HG03469 (cell line): ENCODE data around the gene LNP1.
"Not testable (repeated sequence)": the region's sequence is repeated elsewhere in the genome, so short reads cannot be mapped to it uniquely, and the experiment has no call there.

Experiments used
- ATAC-seq: cut with Tn5 transposase; IDR thresholded peaks from one replicate; pipeline ENCODE4 v1.9.1; 2021; ENCODE audit warnings: mild to moderate bottlenecking, moderate library complexity, moderate number of reproducible peaks; ENCODE audit not compliant: unreplicated experiment

Gene LNP1

GRCh38 chr3:100427699-100428098, 26.4 kb downstream of the LNP1 start:
- ATAC-seq = no peak

- no peak for ATAC-seq
These were observed 27.9 kb downstream of the LNP1 start for GRCh38 chr3:100429187-100429716.

DNA sequence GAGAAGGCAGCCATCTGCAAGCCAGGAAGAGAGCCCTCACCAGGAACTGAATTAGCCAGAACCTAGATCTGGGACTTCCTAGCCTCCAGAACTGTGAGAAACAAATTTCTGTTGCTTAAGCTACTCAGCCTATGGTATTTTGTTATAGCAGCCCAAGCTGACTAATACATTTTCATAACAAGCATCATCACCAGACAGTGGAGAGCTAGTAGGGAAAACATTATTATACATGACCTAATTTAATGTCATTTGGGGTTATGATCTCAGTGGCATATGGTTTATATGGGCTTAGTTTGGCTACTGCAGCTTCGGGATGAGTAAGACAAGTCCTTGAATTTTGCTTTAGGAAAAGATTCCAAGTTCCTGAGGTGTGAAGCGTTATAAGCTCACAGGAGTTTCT, 35.6 kb downstream of the LNP1 start:
- no peak for ATAC-seq

GRCh38 chr3:100437721-100438622, 36.6 kb downstream of the LNP1 start:
- ATAC-seq = no peak

GRCh38 chr3:100438623-100438974, 37.3 kb downstream of the LNP1 start:
- no peak for ATAC-seq

DNA sequence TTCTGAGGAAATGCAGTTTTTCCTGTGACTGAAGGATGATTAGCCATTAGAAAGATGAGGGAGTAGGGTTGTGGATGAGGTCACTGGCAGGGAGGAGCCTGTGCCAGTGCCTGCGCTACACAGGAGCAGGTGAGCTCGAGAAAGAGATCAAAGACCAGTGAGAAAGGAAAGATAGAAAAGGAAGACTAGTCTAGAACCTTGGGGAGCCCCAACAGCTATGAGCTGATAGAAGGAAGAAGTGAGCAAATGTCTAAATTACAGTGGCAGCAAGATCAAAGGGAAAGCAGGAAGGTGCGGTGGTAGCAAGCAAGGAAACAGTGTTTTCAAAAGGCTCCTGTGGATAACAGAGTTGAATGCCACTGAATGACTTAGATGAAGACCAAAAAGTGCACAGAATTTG, 39.6 kb downstream of the LNP1 start:
- ATAC-seq = no peak

GRCh38 chr3:100443690-100444089, 42.4 kb downstream of the LNP1 start:
- ATAC-seq = no peak

DNA sequence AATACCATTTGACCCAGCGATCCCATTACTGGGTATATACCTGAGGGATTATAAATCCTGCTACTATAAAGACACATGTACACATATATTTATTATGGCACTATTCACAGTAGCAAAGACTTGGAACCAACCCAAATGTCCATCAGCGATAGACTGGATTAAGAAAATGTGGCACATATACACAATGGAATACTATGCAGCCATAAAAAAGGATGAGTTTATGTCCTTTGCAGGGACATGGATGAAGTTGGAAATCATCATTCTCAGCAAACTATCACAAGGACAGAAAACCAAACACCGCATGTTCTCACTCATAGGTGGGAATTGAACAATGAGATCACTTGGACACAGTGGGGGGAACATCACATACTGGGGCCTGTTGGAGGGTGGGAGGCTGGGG, 45.7 kb downstream of the LNP1 start:
- ATAC-seq = not testable (repeated sequence)

GRCh38 chr3:100448079-100448478, 46.7 kb downstream of the LNP1 start:
- ATAC-seq = no peak

DNA sequence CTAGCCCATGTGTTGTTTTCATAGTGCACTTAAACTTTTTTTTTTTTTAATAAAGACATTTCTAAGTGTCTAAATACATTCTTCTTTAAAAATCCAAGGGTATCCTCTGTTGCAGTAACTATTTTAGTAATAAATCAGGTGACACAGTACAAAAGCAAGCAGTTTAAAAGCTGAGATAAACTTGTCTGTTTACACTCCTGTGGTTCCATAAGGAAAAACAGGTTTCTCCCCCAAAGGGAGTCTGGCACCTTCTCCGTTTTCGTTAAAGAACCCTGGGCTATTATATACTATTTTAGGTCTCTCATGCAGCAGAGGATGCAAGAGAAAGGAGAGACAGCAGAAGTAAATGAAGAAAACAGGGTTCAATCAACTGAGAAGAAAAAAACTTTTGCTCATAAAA, 47.9 kb downstream of the LNP1 start:
- ATAC-seq = no peak

DNA sequence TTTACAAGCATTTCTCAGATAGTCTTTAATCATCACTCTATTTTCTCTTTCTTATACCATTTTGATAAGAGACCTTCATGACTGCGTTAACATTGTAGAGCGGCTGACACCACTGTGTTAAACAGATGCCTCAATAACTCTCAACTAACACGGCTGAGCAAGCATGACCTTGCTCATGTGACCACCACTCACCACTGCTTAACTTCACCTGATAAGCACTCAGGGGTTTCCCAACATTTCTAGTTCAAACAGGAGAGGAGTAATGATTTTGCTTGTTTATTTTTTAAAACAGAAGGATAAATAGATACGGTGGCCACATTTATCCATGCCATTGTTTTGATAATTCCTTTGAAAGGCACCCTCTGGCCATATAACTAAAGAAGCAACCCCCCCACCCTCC, 53.3 kb downstream of the LNP1 start:
- ATAC-seq = no peak

GRCh38 chr3:100455841-100456550, 54.7 kb downstream of the LNP1 start:
- no peak for ATAC-seq

DNA sequence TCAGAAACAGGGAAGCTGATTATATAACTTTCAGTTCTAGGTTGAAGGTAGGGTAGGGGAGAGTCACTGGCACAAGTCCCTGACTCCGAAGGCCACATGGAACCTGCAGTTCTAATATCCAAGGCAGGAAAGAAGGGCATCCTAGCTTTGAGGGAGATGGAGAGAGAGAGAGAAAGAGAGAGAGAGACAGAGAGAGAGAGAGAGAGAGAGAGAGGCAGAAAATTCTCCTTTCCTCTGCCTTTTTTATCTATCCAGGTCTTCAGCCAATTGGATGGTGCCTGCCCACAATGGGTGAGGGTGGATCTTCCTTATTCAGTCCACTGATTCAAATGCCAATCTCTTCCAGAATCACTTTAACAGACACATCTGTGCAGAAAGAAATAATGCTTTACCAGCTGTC, 55.4 kb downstream of the LNP1 start:
- no peak for ATAC-seq

- no peak for ATAC-seq
These were observed 56.5 kb downstream of the LNP1 start for GRCh38 chr3:100457811-100458210.

GRCh38 chr3:100458814-100459213, 57.5 kb downstream of the LNP1 start:
- no peak for ATAC-seq

DNA sequence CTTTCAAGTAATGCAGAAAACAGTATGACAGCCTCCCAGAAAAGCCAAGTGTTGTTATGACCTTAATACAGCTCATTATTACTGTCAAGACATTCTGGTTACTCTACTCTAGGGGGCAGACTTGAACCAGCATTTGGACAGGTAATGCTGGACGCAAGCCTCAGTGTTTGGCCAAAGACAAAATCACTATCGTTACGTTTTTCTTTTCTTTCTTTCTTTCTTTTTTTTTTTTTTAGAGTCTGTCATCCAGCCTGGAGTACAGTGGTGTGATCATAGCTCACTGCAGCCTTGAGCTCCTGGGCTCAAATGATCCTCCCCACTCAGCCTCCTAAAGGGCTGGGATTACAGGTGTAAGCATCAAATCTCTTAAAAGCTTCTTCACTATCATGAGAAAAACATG, 61.7 kb downstream of the LNP1 start:
- peak; percentile 88 for ATAC-seq

- no peak for ATAC-seq
These were observed 62.4 kb downstream of the LNP1 start for GRCh38 chr3:100463646-100464155.

DNA sequence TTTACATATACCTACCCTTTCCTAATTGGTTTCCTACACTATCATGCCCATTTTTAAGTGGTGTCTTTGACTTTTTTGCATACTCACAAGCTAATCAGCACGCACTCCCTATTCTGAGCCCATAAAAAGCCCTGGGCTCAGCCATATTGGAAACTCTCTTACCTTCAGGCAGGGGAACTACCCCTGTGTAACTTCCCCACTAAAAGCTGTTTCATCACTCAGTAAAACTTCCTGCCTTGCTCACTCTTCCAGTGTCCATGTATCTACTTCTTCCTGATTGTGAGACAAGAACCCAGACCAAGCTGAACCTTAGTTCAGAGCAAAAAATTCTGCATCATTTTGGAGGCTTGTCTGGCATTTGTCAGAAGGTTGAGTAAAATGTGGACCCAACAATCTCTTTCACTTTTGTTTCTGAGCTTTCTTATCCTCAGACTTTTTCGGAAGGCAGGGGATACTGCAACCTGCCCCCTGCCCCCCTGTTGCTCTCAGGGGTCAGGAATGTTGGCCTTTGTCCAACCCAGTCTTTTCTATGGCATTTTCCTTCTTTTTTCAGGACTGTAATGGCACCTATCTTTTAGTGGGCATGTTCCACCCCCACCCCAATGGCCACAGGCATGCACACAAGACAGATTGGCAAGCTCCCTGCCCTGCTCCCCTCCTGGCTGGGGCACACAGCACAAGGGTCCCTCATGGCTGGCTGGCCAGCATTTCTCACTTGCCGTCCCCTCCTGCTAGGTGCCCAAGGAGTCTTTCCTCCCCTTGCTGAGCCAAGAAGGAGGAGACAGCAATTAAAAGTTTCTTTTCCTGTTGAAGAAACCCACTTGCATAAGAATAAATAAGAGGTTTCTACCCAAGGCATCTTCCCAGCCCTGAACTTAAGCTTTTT, 64.8 kb downstream of the LNP1 start:
- ATAC-seq = no peak

GRCh38 chr3:100467133-100467532, 65.8 kb downstream of the LNP1 start:
- ATAC-seq = no peak

DNA sequence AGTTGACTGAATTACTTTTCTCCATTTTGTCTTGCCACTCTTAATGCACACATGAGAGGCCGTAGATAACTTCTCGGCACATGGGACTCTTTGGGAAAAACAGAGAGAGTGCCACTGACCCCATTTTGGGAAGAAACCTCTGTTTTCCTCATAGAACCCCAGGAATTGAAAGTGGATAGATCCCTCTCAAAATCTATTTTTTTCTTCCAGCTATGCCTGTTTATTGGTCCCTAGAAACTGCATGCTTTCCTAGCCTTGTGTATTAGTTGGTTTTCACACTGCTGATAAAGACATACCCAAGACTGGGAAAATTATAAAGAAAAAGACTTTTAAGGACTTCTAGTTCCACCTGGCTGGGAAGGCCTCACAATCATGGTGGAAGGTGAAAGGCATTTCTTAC, 67.3 kb downstream of the LNP1 start:
- no peak for ATAC-seq

DNA sequence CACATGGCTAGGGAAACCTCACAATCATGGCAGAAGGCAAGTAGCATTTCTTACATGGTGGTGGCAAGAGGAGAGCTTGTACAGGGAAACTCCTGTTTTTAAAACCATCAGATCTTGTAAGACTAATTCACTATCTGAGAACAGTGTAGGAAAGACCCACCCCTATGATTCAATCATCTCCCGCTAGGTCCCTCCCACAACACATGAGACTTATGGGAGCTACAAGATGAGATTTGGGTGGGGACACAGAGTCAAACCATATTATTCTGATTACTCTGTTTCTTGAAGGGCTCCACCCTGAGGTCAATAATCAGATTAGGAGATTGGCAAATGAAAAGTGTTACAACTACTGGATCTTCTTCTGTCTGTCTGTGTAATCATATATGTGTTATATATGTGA, 69.6 kb downstream of the LNP1 start:
- no peak for ATAC-seq
